ENCODE measurements around the gene PTPRF.

Gene PTPRF

GRCh38 chr1:43536864-43537358, 6.2 kb downstream of the PTPRF start:
- DNase-seq (ENCODE audit: low read depth), result no peak
- TF ChIP-seq, protein P1, sequence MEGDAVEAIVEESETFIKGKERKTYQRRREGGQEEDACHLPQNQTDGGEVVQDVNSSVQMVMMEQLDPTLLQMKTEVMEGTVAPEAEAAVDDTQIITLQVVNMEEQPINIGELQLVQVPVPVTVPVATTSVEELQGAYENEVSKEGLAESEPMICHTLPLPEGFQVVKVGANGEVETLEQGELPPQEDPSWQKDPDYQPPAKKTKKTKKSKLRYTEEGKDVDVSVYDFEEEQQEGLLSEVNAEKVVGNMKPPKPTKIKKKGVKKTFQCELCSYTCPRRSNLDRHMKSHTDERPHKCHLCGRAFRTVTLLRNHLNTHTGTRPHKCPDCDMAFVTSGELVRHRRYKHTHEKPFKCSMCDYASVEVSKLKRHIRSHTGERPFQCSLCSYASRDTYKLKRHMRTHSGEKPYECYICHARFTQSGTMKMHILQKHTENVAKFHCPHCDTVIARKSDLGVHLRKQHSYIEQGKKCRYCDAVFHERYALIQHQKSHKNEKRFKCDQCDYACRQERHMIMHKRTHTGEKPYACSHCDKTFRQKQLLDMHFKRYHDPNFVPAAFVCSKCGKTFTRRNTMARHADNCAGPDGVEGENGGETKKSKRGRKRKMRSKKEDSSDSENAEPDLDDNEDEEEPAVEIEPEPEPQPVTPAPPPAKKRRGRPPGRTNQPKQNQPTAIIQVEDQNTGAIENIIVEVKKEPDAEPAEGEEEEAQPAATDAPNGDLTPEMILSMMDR (conservative IDR thresholded peaks at IDR 0.05; ENCODE audit: low read depth, low read length), result no peak
- no peak overlapping the region for H3K4me3 ChIP-seq (ENCODE audit: low read length)

- H3K4me3 ChIP-seq (ENCODE audit: low read length), result no peak overlapping the region
- TF ChIP-seq, protein P1 (conservative IDR thresholded peaks at IDR 0.05; ENCODE audit: low read depth, low read length), result no peak
- DNase-seq (ENCODE audit: low read depth), result no peak
Observed at GRCh38 chr1:43537423-43538142, 6.9 kb downstream of the PTPRF start.

DNA sequence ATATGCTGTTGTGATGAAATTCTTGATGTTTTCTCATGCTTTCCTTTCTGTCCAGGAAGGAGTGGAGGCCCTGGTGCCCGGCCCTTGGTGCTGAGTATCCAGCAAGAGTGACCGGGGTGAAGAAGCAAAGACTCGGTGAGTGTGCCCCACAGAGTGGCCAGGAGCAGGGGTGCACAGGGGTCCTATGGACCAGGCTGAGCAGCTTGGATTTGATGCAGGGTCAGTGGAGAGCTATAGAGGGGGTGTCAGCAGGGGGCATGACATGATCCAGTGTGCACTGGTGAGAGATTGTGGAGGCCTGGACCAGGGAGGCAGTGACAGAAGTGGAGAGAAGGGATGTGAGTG, 7.4 kb downstream of the PTPRF start:
- H3K4me3 ChIP-seq (ENCODE audit: low read length), result no peak overlapping the region
- TF ChIP-seq, protein P1 (conservative IDR thresholded peaks at IDR 0.05; ENCODE audit: low read depth, low read length), result no peak
- no peak for DNase-seq (ENCODE audit: low read depth)

DNA sequence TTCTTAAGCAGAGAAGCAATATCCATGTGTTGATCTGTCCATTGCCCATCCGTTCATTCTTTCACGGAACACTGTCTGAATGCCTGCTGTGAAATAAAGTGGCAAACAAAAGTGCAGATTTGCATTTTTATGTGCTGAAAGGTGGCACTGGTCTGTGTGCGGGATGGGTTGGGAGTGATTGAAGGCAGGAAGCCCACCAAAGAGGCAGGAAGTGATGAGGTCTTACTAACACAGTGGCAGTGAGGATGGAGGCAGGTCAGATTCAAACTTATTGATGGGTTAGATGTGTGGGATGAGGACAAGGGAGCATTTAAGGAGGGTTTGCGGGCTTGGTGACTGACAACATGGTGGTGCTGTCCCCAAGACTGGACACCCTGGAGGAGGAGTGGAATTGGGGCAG, 8.3 kb downstream of the PTPRF start:
- no peak overlapping the region for H3K4me3 ChIP-seq (ENCODE audit: low read length)
- no peak for DNase-seq (ENCODE audit: low read depth)
- TF ChIP-seq, protein P1 (conservative IDR thresholded peaks at IDR 0.05; ENCODE audit: low read depth, low read length), result no peak

DNA sequence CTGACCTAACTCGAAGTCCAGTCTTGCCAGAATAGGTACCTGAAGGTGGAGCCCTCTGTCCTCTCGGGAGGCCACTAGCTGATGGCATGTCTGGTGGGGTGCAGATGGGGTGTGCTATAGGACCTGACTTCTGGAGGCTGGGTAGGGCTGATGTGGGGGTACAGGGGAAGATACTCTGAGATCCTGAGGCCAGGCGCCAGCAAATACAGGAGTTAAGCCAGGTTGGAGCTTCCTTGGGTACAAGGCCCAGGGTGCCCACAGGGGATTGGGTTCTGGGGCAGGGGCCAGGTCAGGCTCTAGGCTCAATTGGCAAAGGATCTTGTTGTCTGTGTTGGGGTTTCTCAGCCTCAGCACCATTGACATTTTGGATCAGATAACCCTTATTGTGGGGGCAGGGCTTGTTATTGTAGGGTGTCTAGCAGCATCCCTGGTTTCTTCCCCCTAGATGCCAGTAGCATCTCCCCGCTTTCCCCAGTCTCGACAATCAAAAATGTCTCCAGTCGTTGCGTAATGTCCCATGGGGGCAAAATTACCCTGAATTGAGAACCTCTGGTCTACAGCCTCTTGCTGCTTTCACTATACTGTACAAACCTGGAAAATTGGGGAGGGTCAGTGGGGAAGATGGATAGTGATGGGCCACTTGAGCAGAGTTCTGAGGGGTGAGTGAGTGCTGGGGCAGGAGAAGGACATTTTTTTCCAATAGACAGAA, 9.2 kb downstream of the PTPRF start:
- DNase-seq (ENCODE audit: low read depth), result no peak
- TF ChIP-seq, protein P1 (conservative IDR thresholded peaks at IDR 0.05; ENCODE audit: low read depth, low read length), result no peak
- no peak overlapping the region for H3K4me3 ChIP-seq (ENCODE audit: low read length)

GRCh38 chr1:43540653-43541071, 10.0 kb downstream of the PTPRF start:
- TF ChIP-seq, protein P1 (conservative IDR thresholded peaks at IDR 0.05; ENCODE audit: low read depth, low read length), result no peak
- H3K4me3 ChIP-seq (ENCODE audit: low read length), result no peak overlapping the region
- no peak for DNase-seq (ENCODE audit: low read depth)

DNA sequence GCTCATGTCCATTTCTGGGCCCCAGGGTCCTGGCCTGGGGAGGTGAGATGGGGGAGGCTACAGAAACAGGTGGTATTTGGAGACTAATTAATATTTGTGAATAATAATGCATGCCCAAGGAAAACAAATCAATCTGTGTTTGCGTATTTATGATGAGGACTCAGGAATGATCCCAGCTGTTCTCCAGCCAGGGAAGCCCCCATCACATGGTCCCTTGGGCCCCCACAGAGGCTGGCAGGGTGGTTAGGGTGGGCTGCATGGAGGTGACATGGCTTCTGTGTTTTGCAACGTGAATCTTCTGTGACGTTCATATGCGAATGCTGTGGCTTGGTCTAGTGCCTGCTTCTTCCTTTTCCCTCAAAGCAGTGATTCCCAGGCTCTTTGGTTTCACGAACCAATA, 10.5 kb downstream of the PTPRF start:
- no peak for DNase-seq (ENCODE audit: low read depth)
- TF ChIP-seq, protein P1 (conservative IDR thresholded peaks at IDR 0.05; ENCODE audit: low read depth, low read length), result no peak

More for the DNA sequence above, 10.5 kb downstream of the PTPRF start:
- H3K4me3 ChIP-seq (ENCODE audit: low read length), result no peak overlapping the region
